ENCODE results near the gene RPL28.
"Not testable (repeated sequence)": the region's sequence is repeated elsewhere in the genome, so short reads cannot be mapped to it uniquely, and the experiment has no call there.

RPL28 gene

GRCh38 chr19:55398200-55398925 is 12.6 kb downstream of the RPL28 start:
- peaks cover 5% of the 10 kb centered on the region for H3K36me3 Mint-ChIP-seq
- H3K4me3 Mint-ChIP-seq, result no peak overlapping the region
- H3K27me3 Mint-ChIP-seq, result no peaks in the 10 kb centered on the region
- H3K4me1 Mint-ChIP-seq, result peaks cover 11% of the 10 kb centered on the region
- H3K27ac Mint-ChIP-seq, result no peak overlapping the region
- H3K9me3 Mint-ChIP-seq, result no peaks in the 10 kb centered on the region

GRCh38 chr19:55400281-55401087 is 14.8 kb downstream of the RPL28 start:
- H3K4me1 Mint-ChIP-seq, result peaks cover 13% of the 10 kb centered on the region
- no peak overlapping the region for H3K4me3 Mint-ChIP-seq
- H3K27me3 Mint-ChIP-seq, result no peaks in the 10 kb centered on the region
- H3K36me3 Mint-ChIP-seq, result peaks cover 6% of the 10 kb centered on the region
- no peak overlapping the region for H3K27ac Mint-ChIP-seq
- no peaks in the 10 kb centered on the region for H3K9me3 Mint-ChIP-seq

- not testable (repeated sequence) for H3K27ac Mint-ChIP-seq, H3K27me3 Mint-ChIP-seq, H3K9me3 Mint-ChIP-seq, H3K4me3 Mint-ChIP-seq
- Mint-ChIP-seq H3K4me1 (peaks cover 22% of the 10 kb centered on the region), H3K36me3 (peaks cover 13% of the 10 kb centered on the region)
These were observed 15.7 kb downstream of the RPL28 start for GRCh38 chr19:55401390-55401789.

- no peak overlapping the region for H3K27ac Mint-ChIP-seq
- peaks cover 16% of the 10 kb centered on the region for H3K36me3 Mint-ChIP-seq
- no peak overlapping the region for H3K4me3 Mint-ChIP-seq
- no peaks in the 10 kb centered on the region for H3K9me3 Mint-ChIP-seq
- H3K27me3 Mint-ChIP-seq, result no peaks in the 10 kb centered on the region
- H3K4me1 Mint-ChIP-seq, result peaks cover 27% of the 10 kb centered on the region
These were observed 16.8 kb downstream of the RPL28 start for GRCh38 chr19:55402509-55402908.

GRCh38 chr19:55405638-55406037 is 19.9 kb downstream of the RPL28 start:
- Mint-ChIP-seq H3K27ac (peak overlapping the region; percentile 74), H3K4me3 (peak overlapping the region; percentile 90), H3K27me3 (no peaks in the 10 kb centered on the region), H3K9me3 (peaks cover 6% of the 10 kb centered on the region), H3K36me3 (peaks cover 17% of the 10 kb centered on the region), H3K4me1 (peaks cover 32% of the 10 kb centered on the region)

GRCh38 chr19:55406091-55406825 is 20.5 kb downstream of the RPL28 start:
- Mint-ChIP-seq H3K36me3 (peaks cover 17% of the 10 kb centered on the region), H3K27ac (peak overlapping the region; percentile 77), H3K4me1 (peaks cover 32% of the 10 kb centered on the region)

GRCh38 chr19:55406826-55407549 is 21.3 kb downstream of the RPL28 start:
- H3K27ac Mint-ChIP-seq, result peak overlapping the region; percentile 77
- peaks cover 6% of the 10 kb centered on the region for H3K9me3 Mint-ChIP-seq
- H3K36me3 Mint-ChIP-seq, result peaks cover 15% of the 10 kb centered on the region
- peaks cover 32% of the 10 kb centered on the region for H3K4me1 Mint-ChIP-seq
- H3K4me3 Mint-ChIP-seq, result peak overlapping the region; percentile 90
- H3K27me3 Mint-ChIP-seq, result no peaks in the 10 kb centered on the region

More at GRCh38 chr19:55406091-55406825, 20.5 kb downstream of the RPL28 start:
- Mint-ChIP-seq H3K27me3 (no peaks in the 10 kb centered on the region), H3K4me3 (peak overlapping the region; percentile 90), H3K9me3 (peaks cover 6% of the 10 kb centered on the region)

GRCh38 chr19:55407550-55407799 is 21.7 kb downstream of the RPL28 start, which contains the start of gene UBE2S:
Gene UBE2S, minus strand, starts transcription at chr19:55407788. Its CDS starts 199 bp downstream, at chr19:55407589.
- not testable (repeated sequence) for H3K9me3 Mint-ChIP-seq, H3K27me3 Mint-ChIP-seq
- Mint-ChIP-seq H3K4me3 (peak within 1 kb of the TSS; percentile 90), H3K4me1 (peaks cover 32% of the 10 kb centered on the region), H3K27ac (peak within 1 kb of the TSS; percentile 95), H3K36me3 (peaks cover 14% of the 10 kb centered on the region)

- Mint-ChIP-seq H3K4me3 (peak overlapping the region; percentile 90), H3K27me3 (no peaks in the 10 kb centered on the region), H3K36me3 (peaks cover 14% of the 10 kb centered on the region), H3K27ac (peak overlapping the region; percentile 95), H3K9me3 (peaks cover 6% of the 10 kb centered on the region), H3K4me1 (peaks cover 32% of the 10 kb centered on the region)
These were observed 22.2 kb downstream of the RPL28 start for GRCh38 chr19:55407800-55408532.

GRCh38 chr19:55408533-55408872 is 22.8 kb downstream of the RPL28 start:
- peak overlapping the region; percentile 90 for H3K4me3 Mint-ChIP-seq
- H3K36me3 Mint-ChIP-seq, result peaks cover 12% of the 10 kb centered on the region
- H3K27me3 Mint-ChIP-seq, result no peaks in the 10 kb centered on the region

GRCh38 chr19:55409179-55409578 is 23.4 kb downstream of the RPL28 start:
- Mint-ChIP-seq H3K4me1 (peaks cover 29% of the 10 kb centered on the region), H3K4me3 (peak overlapping the region; percentile 52)

More at GRCh38 chr19:55408533-55408872, 22.8 kb downstream of the RPL28 start:
- peak overlapping the region; percentile 95 for H3K27ac Mint-ChIP-seq
- H3K4me1 Mint-ChIP-seq, result peaks cover 29% of the 10 kb centered on the region
- H3K9me3 Mint-ChIP-seq, result peaks cover 6% of the 10 kb centered on the region

GRCh38 chr19:55410168-55410567 is 24.4 kb downstream of the RPL28 start:
- peak overlapping the region; percentile 56 for H3K27ac Mint-ChIP-seq
- no peak overlapping the region for H3K4me3 Mint-ChIP-seq
- peaks cover 6% of the 10 kb centered on the region for H3K9me3 Mint-ChIP-seq
- no peaks in the 10 kb centered on the region for H3K27me3 Mint-ChIP-seq
- peaks cover 12% of the 10 kb centered on the region for H3K36me3 Mint-ChIP-seq
- H3K4me1 Mint-ChIP-seq, result peaks cover 29% of the 10 kb centered on the region

More at GRCh38 chr19:55409179-55409578, 23.4 kb downstream of the RPL28 start:
- not testable (repeated sequence) for H3K9me3 Mint-ChIP-seq, H3K27me3 Mint-ChIP-seq, H3K27ac Mint-ChIP-seq
- peaks cover 12% of the 10 kb centered on the region for H3K36me3 Mint-ChIP-seq

- Mint-ChIP-seq H3K4me3 (no peak overlapping the region), H3K4me1 (peaks cover 24% of the 10 kb centered on the region), H3K36me3 (no peaks in the 10 kb centered on the region), H3K27ac (no peak overlapping the region), H3K9me3 (no peaks in the 10 kb centered on the region), H3K27me3 (no peaks in the 10 kb centered on the region)
These were observed 32.5 kb downstream of the RPL28 start for GRCh38 chr19:55418185-55418584.

- Mint-ChIP-seq H3K27me3 (no peaks in the 10 kb centered on the region), H3K27ac (no peak overlapping the region), H3K36me3 (no peaks in the 10 kb centered on the region), H3K9me3 (no peaks in the 10 kb centered on the region), H3K4me3 (no peak overlapping the region), H3K4me1 (peaks cover 28% of the 10 kb centered on the region)
These were observed 33.4 kb downstream of the RPL28 start for GRCh38 chr19:55419103-55419502.

Data from activated naive CD4-positive, alpha-beta T cell treated with anti-CD3 and anti-CD28 coated beads, Interleukin-2, amount 50 U/mL, for 24 hours (primary cell).